Right lobe of liver (tissue), 4 donors: Measurements from ENCODE around the gene DNM3.

Experiments used
- CTCF ChIP-seq, 4 donors: fragments of 200-600 bp in 3 of 4; fragments of 450-650 bp in 1 of 4; IDR thresholded peaks; one replicate each; pipeline versions ENCODE4 v1.5.1 to v1.8.0; 2016 to 2022; ENCODE audit warnings: antibody characterized with exemption in 4 of 4, mild to moderate bottlenecking in 2 of 4
- POLR2A ChIP-seq: fragments of 450-650 bp; IDR thresholded peaks from one replicate; pipeline ENCODE4 v1.6.1; 2017; ENCODE audit warnings: antibody characterized with exemption, mild to moderate bottlenecking
- donor health status: DM: no; HTN: no; CAD: no.
- donor health status: DM: no; HTN: no; CAD: no.
- donor health status: DM: no; HTN: yes; CAD: no.

GRCh38 chr1:172203135-172203823 lies 362.0 kb downstream of the DNM3 start:
- TF ChIP-seq CTCF (IDR thresholded peaks at IDR 0.05) = no peak
- no peak for TF ChIP-seq POLR2A
